GM18498 (cell line): Measurements from ENCODE around the gene MYO3B.

Source experiments
- ATAC-seq: cut with Tn5 transposase; IDR thresholded peaks from one replicate; pipeline ENCODE4 v1.9.1; 2021; ENCODE audit warnings: mild to moderate bottlenecking, moderate library complexity; ENCODE audit not compliant: unreplicated experiment

The MYO3B gene

GRCh38 chr2:170177950-170178781 is at the start of gene MYO3B:
TSS of gene MYO3B (plus strand) at chr2:170178147. CDS start at chr2:170178288, 141 bp downstream.
- ATAC-seq: peak; percentile 39

- peak; percentile 62 for ATAC-seq
Observed at GRCh38 chr2:170139276-170139967, 38.5 kb upstream of the MYO3B start.

- ATAC-seq: no peak
Observed at GRCh38 chr2:170140561-170140960, 37.4 kb upstream of the MYO3B start.

- ATAC-seq: no peak
Observed at GRCh38 chr2:170141865-170142264, 36.1 kb upstream of the MYO3B start.

- ATAC-seq: no peak
Observed at GRCh38 chr2:170142502-170142901, 35.4 kb upstream of the MYO3B start.

GRCh38 chr2:170143045-170143717 is 34.8 kb upstream of the MYO3B start:
- no peak for ATAC-seq

- ATAC-seq: no peak
Observed at GRCh38 chr2:170144761-170145160, 33.2 kb upstream of the MYO3B start.

GRCh38 chr2:170145191-170145590 is 32.8 kb upstream of the MYO3B start:
- no peak for ATAC-seq

- no peak for ATAC-seq
Observed at GRCh38 chr2:170145675-170146432, 32.1 kb upstream of the MYO3B start.

- no peak for ATAC-seq
Observed at GRCh38 chr2:170146784-170147183, 31.2 kb upstream of the MYO3B start.

- no peak for ATAC-seq
Observed at GRCh38 chr2:170147576-170147975, 30.4 kb upstream of the MYO3B start.

- no peak for ATAC-seq
Observed at GRCh38 chr2:170148161-170148560, 29.8 kb upstream of the MYO3B start.

GRCh38 chr2:170152421-170152820 is 25.5 kb upstream of the MYO3B start:
- no peak for ATAC-seq

GRCh38 chr2:170155022-170155722 is 22.8 kb upstream of the MYO3B start:
- ATAC-seq: no peak

- no peak for ATAC-seq
Observed at GRCh38 chr2:170155723-170156253, 22.2 kb upstream of the MYO3B start.

- ATAC-seq: no peak
Observed at GRCh38 chr2:170156592-170156991, 21.4 kb upstream of the MYO3B start.

- no peak for ATAC-seq
Observed at GRCh38 chr2:170157025-170157684, 20.8 kb upstream of the MYO3B start.

- ATAC-seq: no peak
Observed at GRCh38 chr2:170159060-170159459, 18.9 kb upstream of the MYO3B start.

- no peak for ATAC-seq
Observed at GRCh38 chr2:170161516-170162270, 16.3 kb upstream of the MYO3B start.
